Naive thymus-derived CD4-positive, alpha-beta T cell (primary cell): ENCODE results near the gene LGALSL. TPM values are rescaled to one million over a fixed set of nuclear protein-coding genes. Genes with fewer than 3 reads are reported as not detected.

ENCODE experiments used
- ATAC-seq: fragments of 150-1000 bp; cut with Tn5 transposase; 2 replicates; pipeline ENCODE4 v1.10.0; 2021; ENCODE audit warnings: mild to moderate bottlenecking, moderate library complexity
- CTCF ChIA-PET: fragments of 350-600 bp; sonication (Branson Sonifier 250); formaldehyde crosslinking; loops from one replicate; lab custom pipeline; 2021; ENCODE audit warnings: antibody characterized with exemption; lab: Charles Lee
- POLR2A ChIA-PET: fragments of 350-600 bp; sonication (Branson Sonifier 250); formaldehyde crosslinking; loops from one replicate; lab custom pipeline; 2021; ENCODE audit warnings: antibody characterized with exemption, inconsistent platforms; lab: Charles Lee
- DNase-seq, 9 donors: peaks; one replicate each; pipeline versions ENCODE4 v3.0.0 to v3.0.0-alpha.2; 2020 to 2022; ENCODE audit warnings: mixed read lengths in 1 of 9
- H3K27ac ChIP-seq: one replicate; pipeline ENCODE4 v1.7.0; 2013; ENCODE audit warnings: mild to moderate bottlenecking, low read depth, low read length, moderate library complexity
- H3K27me3 ChIP-seq, 2 donors: one replicate each; pipeline ENCODE4 v1.7.0; 2013; ENCODE audit warnings: low read length in 2 of 2, mild to moderate bottlenecking in 2 of 2, moderate library complexity in 2 of 2; ENCODE audit not compliant: control insufficient read depth in 2 of 2, insufficient read depth in 2 of 2
- H3K36me3 ChIP-seq, 3 experiments: 1 replicate in 2 of 3; 2 replicates in 1 of 3; pipeline ENCODE4 v1.7.0; 2013; ENCODE audit warnings: low read length in 3 of 3, mild to moderate bottlenecking in 3 of 3, moderate library complexity in 1 of 3; ENCODE audit not compliant: insufficient read depth in 3 of 3, control insufficient read depth in 2 of 3
- H3K4me1 ChIP-seq, 2 donors: one replicate each; pipeline ENCODE4 v1.7.0; 2013; ENCODE audit warnings: low read length in 2 of 2, mild to moderate bottlenecking in 2 of 2, moderate library complexity in 1 of 2; ENCODE audit not compliant: control insufficient read depth in 2 of 2, insufficient read depth in 2 of 2
- H3K4me3 ChIP-seq: 2 replicates; pipeline ENCODE4 v1.7.0; 2013; ENCODE audit warnings: mild to moderate bottlenecking, low read length
- H3K9me3 ChIP-seq, 3 experiments: 1 replicate in 2 of 3; 2 replicates in 1 of 3; pipeline ENCODE4 v1.7.0; 2013; ENCODE audit warnings: low read length in 3 of 3; ENCODE audit not compliant: control insufficient read depth in 2 of 3
- H3K27ac Mint-ChIP-seq, 9 donors: one replicate each; pipeline ENCODE4 v1.8.0; 2020 to 2022; ENCODE audit warnings: mixed read lengths in 9 of 9, mild to moderate bottlenecking in 8 of 9, moderate library complexity in 5 of 9, inconsistent platforms in 2 of 9
- H3K27me3 Mint-ChIP-seq, 5 donors: one replicate each; pipeline ENCODE4 v1.8.0; 2021 to 2022; ENCODE audit warnings: mixed read lengths in 5 of 5, mild to moderate bottlenecking in 1 of 5
- H3K36me3 Mint-ChIP-seq, 5 donors: one replicate each; pipeline ENCODE4 v1.8.0; 2020 to 2022; ENCODE audit warnings: mixed read lengths in 5 of 5, mild to moderate bottlenecking in 3 of 5, inconsistent platforms in 1 of 5
- H3K4me1 Mint-ChIP-seq, 7 donors: one replicate each; pipeline ENCODE4 v1.8.0; 2020 to 2022; ENCODE audit warnings: mixed read lengths in 7 of 7, mild to moderate bottlenecking in 3 of 7, inconsistent platforms in 1 of 7
- H3K4me3 Mint-ChIP-seq, 10 donors: one replicate each; pipeline ENCODE4 v1.8.0; 2020 to 2022; ENCODE audit warnings: mild to moderate bottlenecking in 10 of 10, mixed read lengths in 10 of 10, moderate library complexity in 6 of 10, inconsistent platforms in 2 of 10
- H3K9me3 Mint-ChIP-seq, 11 donors: one replicate each; pipeline ENCODE4 v1.8.0; 2020 to 2022; ENCODE audit warnings: mixed read lengths in 11 of 11, mild to moderate bottlenecking in 4 of 11, inconsistent platforms in 1 of 11, moderate library complexity in 1 of 11
- intact Hi-C, 2 donors: fragments of 100-400 bp; cut with micrococcal nuclease; formaldehyde crosslinking; loops; one replicate each; pipeline ENCODE4 v1.15.1; 2023
- polyA plus RNA-seq, 2 donors: library from polyadenylated mRNA; unstranded; fragments of 300-500 nt; fragmentation: Illumina TruSeq; gene quantifications; one replicate each; pipeline ENCODE4 v1.2.3, GENCODE V29; 2021
- total RNA-seq, 6 experiments: library from RNA in 5 of 6; stranded (reverse) in 5 of 6; gene quantifications; 1 replicate in 5 of 6; 2 replicates in 1 of 6; pipeline ENCODE4 v1.2.3 and lab custom pipeline; 2021 to 2026

The LGALSL gene
- 1 to 10 TPM in 2 of 5 experiments, under 1 TPM in 2, not detected in 1; 0.11 to 1.5 (median 0.72) TPM for total RNA-seq
- polyA plus RNA-seq: under 1 TPM; 0.20 to 0.58 TPM
- 0.67 reads per million for total RNA-seq (lab: John Stamatoyannopoulos, UW)

DNA sequence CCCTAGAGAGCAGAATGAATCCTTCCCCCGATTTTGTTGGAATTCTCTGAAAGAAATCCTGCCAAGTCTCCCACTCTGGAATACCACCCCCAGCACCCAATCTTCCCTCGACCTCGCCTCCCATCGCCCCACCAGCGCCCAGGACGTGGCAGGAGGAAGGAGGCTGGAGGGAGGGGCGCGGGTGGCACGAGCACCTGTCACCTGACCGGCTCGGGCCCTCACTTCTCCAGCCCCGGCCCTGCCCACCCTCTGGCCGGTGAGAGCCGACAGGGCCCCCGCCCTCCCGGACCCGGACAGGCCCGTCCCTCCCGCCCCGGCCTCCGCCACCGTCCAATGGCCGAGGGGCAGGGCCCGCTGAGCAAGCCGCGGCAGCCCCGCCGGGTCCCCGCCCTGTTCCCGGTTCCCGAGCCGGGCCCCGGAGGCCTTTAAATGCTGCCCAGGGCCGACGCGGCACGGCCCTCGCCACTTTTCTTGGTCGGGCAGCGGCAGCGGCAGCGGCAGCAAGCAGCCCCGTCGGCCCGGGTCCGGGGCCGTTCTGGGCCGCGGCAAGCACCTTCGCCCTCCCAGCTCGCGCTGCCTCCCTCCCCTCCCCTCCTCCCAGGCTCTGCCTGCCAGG lies at the start of gene LGALSL:
TSS of gene LGALSL (plus strand) at position 393 of the 616 bp plus-strand sequence. CDS start 384 bp downstream, outside the sequence.
- Mint-ChIP-seq H3K9me3 (peaks cover 0 to 3% (median 0%) of the 10 kb centered on the region in 11 donors), H3K27ac (peak within 1 kb of the TSS in 8 of 9 donors; percentile 49 to 84 (median 68)), H3K36me3 (no peaks in the 10 kb centered on the region), H3K4me1 (peaks cover 0 to 16% (median 11%) of the 10 kb centered on the region in 7 donors), H3K4me3 (peak within 1 kb of the TSS; percentile 75 to 94 (median 90)), H3K27me3 (peaks cover 0 to 55% (median 8%) of the 10 kb centered on the region in 5 donors)
- intact Hi-C loops: no loop called here
- Histone ChIP-seq H3K27ac (peak within 1 kb of the TSS; percentile 21), H3K9me3 (no peaks in the 10 kb centered on the region), H3K4me3 (peak within 1 kb of the TSS; percentile 44), H3K36me3 (no peaks in the 10 kb centered on the region), H3K4me1 (peaks cover 0 to 4% of the 10 kb centered on the region in 2 donors), H3K27me3 (peaks cover 0 to 2% of the 10 kb centered on the region in 2 donors)
- DNase-seq (peak in 7 of 9 donors; percentile 0 to 56 (median 30)), ATAC-seq (peak; percentile 73)
- CTCF ChIA-PET: interaction anchor here (1.1 kb wide), 1 partner anchor 34 kb away, joined by 3 read pairs; no protein-coding TSS in a partner anchor
- POLR2A ChIA-PET: no interaction called here

DNA sequence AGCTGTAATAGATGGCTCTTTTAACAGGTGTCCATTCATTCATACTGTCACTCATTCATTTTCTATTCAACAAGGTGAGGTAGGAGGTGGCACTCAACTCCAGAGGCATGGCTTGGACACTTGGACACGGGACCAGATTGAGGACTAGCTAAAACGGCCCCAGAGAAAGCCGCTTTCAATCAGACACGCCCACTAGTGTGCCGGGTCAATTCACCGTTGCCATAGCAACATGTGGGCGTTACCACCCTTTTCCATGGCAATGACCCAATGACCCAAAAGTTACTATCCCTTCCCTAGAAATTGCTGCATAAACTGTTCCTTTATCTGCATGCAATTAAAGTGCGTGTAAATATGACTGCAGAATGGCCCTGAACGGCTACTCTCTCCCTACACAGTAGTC lies 49.2 kb upstream of the LGALSL start:
- CTCF ChIA-PET: no interaction called here
- Histone ChIP-seq H3K4me1 (no peaks in the 10 kb centered on the region), H3K27ac (no peak overlapping the region), H3K27me3 (no peaks in the 10 kb centered on the region), H3K9me3 (no peaks in the 10 kb centered on the region), H3K36me3 (no peaks in the 10 kb centered on the region), H3K4me3 (no peak overlapping the region)
- Mint-ChIP-seq H3K9me3 (peaks cover 0 to 2% (median 0%) of the 10 kb centered on the region in 11 donors), H3K36me3 (no peaks in the 10 kb centered on the region), H3K4me3 (no peak overlapping the region), H3K4me1 (peaks cover 0 to 4% (median 0%) of the 10 kb centered on the region in 7 donors), H3K27me3 (peaks cover 0 to 24% (median 0%) of the 10 kb centered on the region in 5 donors), H3K27ac (no peak overlapping the region)
- POLR2A ChIA-PET: no interaction called here
- intact Hi-C loops: no loop called here
- ATAC-seq: no peak
- DNase-seq: no peak

DNA sequence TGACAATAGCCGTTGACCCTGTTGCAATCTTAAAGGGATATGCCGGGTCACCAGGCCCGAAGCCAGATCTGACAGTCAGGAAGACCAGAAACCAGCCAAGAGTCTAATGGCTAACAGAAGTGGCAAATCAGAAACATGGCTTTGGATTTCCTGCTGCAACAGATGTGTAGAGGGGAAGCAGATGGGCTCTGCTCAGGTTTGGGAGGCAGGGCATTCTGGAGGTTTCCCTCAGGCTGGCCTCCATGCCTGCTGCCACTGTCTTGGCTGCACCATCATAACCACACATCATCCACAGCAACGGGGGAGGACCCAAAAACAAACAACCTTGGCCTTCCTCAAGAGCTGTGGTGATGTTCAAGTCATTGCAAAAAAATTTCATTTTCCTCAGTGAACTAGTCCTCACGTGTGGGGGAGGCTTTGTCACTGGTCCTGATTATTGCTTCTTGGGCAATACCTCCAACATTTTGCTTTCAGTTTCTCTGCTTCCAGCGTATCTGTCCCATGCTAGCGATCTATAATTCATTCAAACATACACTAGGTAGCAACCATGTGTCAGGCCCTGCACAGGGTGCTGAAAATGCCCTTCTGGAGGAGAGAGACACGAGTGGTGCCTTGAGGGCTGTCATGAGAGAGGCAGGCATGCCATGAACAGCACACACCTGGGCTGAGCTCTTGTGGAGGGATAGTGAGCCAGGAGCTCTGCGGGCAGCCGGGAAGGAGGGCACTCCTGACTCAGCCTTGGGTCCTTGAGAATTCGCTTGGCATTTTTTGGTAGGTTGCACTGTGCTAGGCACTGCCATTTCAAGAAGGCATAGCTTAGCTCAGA lies 48.2 kb upstream of the LGALSL start:
- no peak overlapping the region for H3K4me3 ChIP-seq
- H3K9me3 ChIP-seq: no peaks in the 10 kb centered on the region
- H3K9me3 Mint-ChIP-seq: peaks cover 0 to 2% (median 0%) of the 10 kb centered on the region in 11 donors
- peaks cover 0 to 27% (median 0%) of the 10 kb centered on the region in 5 donors for H3K27me3 Mint-ChIP-seq
- no peak overlapping the region for H3K27ac Mint-ChIP-seq
- no peaks in the 10 kb centered on the region for H3K36me3 ChIP-seq
- no peaks in the 10 kb centered on the region for H3K36me3 Mint-ChIP-seq
- DNase-seq (no peak), ATAC-seq (no peak)
- no peak overlapping the region for H3K4me3 Mint-ChIP-seq
- peaks cover 0 to 3% (median 0%) of the 10 kb centered on the region in 7 donors for H3K4me1 Mint-ChIP-seq
- ChIA-PET POLR2A (no interaction called here), CTCF (no interaction called here)
- intact Hi-C loops: no loop called here
- no peaks in the 10 kb centered on the region for H3K4me1 ChIP-seq
- no peaks in the 10 kb centered on the region for H3K27me3 ChIP-seq
- no peak overlapping the region for H3K27ac ChIP-seq

DNA sequence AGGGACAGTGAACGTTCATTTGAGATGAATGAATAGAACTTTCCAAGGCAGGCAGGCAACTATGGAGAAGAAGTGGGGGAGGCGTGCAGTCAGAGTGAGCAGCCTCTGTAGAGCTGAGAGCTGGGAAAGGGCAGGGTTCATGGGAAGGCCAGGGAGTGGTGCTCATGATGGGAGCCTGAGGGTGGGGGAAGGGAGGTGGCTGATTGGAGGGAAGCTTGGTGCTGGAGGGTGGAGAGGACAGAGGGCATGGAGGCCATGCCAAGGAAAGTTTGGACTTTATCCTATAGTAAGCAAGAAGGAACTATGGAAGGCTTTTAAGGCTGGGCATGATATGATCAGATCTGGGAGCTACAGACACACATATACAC lies 47.6 kb upstream of the LGALSL start:
- Mint-ChIP-seq H3K4me1 (peaks cover 0 to 3% (median 0%) of the 10 kb centered on the region in 7 donors), H3K9me3 (peaks cover 0 to 2% (median 0%) of the 10 kb centered on the region in 11 donors), H3K36me3 (no peaks in the 10 kb centered on the region), H3K4me3 (no peak overlapping the region), H3K27ac (peak overlapping the region in 1 of 9 donors; percentile 66), H3K27me3 (peaks cover 0 to 27% (median 0%) of the 10 kb centered on the region in 5 donors)
- POLR2A ChIA-PET: no interaction called here
- H3K4me1 ChIP-seq: no peaks in the 10 kb centered on the region
- no peak overlapping the region for H3K27ac ChIP-seq
- H3K9me3 ChIP-seq: no peaks in the 10 kb centered on the region
- CTCF ChIA-PET: no interaction called here
- ATAC-seq: no peak
- no peak for DNase-seq
- no peaks in the 10 kb centered on the region for H3K36me3 ChIP-seq
- H3K4me3 ChIP-seq: no peak overlapping the region
- no peaks in the 10 kb centered on the region for H3K27me3 ChIP-seq
- intact Hi-C loops: no loop called here

DNA sequence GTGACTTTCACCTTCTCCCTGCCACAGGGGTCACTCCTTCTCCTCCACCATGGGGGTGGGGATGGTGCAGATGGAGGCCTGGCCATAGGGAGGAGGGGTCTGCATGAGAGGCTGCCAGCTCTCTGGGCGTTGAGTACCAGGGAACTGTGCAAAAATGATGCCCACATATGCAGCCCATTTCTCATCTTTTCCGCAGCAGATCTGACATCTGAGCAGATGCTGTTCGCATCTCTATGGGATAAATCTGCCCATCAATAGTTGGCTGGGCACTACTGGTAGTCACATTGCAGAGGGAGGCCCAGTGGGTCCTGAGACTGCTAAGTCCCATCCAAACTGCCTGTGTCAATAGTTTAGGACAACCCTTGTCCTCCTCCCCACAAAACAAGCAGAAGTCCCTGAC lies 45.9 kb upstream of the LGALSL start:
- H3K36me3 ChIP-seq: no peaks in the 10 kb centered on the region
- no peaks in the 10 kb centered on the region for H3K4me1 ChIP-seq
- no peak overlapping the region for H3K4me3 ChIP-seq
- no peak overlapping the region for H3K4me3 Mint-ChIP-seq
- no peaks in the 10 kb centered on the region for H3K36me3 Mint-ChIP-seq
- no peak for ATAC-seq
- POLR2A ChIA-PET: no interaction called here
- H3K27ac ChIP-seq: no peak overlapping the region
- intact Hi-C loops: no loop called here
- CTCF ChIA-PET: no interaction called here
- H3K27me3 ChIP-seq: no peaks in the 10 kb centered on the region
- no peaks in the 10 kb centered on the region for H3K9me3 ChIP-seq
- no peak for DNase-seq
- peaks cover 0 to 27% (median 0%) of the 10 kb centered on the region in 5 donors for H3K27me3 Mint-ChIP-seq
- peaks cover 0 to 3% (median 0%) of the 10 kb centered on the region in 7 donors for H3K4me1 Mint-ChIP-seq
- H3K27ac Mint-ChIP-seq: no peak overlapping the region
- H3K9me3 Mint-ChIP-seq: peaks cover 0 to 2% (median 0%) of the 10 kb centered on the region in 11 donors

DNA sequence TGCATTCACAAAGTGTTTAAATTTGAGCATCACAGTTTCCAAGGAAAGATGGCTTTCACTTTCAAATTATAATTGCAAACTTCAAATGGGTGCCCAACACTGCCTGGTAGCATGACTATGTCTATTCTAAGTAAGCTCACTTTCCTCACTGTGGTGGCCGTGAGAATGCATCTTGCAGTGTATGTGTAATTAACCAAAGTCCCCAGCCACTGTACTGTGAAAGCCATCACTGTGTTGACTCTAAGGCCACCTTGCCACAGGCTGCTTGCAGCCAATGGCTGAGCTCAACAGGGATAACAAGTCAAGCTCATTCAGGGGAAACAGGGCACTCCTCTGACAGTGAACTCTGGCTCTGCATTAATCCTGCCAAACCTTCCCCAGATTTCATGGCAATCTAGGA lies 43.3 kb upstream of the LGALSL start:
- Mint-ChIP-seq H3K4me3 (no peak overlapping the region), H3K4me1 (peaks cover 0 to 2% (median 0%) of the 10 kb centered on the region in 7 donors), H3K27me3 (peaks cover 0 to 30% (median 0%) of the 10 kb centered on the region in 5 donors), H3K27ac (no peak overlapping the region), H3K9me3 (peaks cover 0 to 2% (median 0%) of the 10 kb centered on the region in 11 donors), H3K36me3 (no peaks in the 10 kb centered on the region)
- H3K4me1 ChIP-seq: no peaks in the 10 kb centered on the region
- H3K27me3 ChIP-seq: no peaks in the 10 kb centered on the region
- ATAC-seq (no peak), DNase-seq (no peak)
- H3K9me3 ChIP-seq: no peaks in the 10 kb centered on the region
- ChIA-PET POLR2A (interaction anchor here (0.6 kb wide), 1 partner anchor 173 kb away, joined by 6 read pairs; no protein-coding TSS in a partner anchor), CTCF (no interaction called here)
- intact Hi-C loops: no loop called here
- H3K27ac ChIP-seq: no peak overlapping the region
- H3K36me3 ChIP-seq: no peaks in the 10 kb centered on the region
- no peak overlapping the region for H3K4me3 ChIP-seq
